GM18867 (cell line): ENCODE data around the gene NOTCH2.
"Not testable (repeated sequence)": the region's sequence is repeated elsewhere in the genome, so short reads cannot be mapped to it uniquely, and the experiment has no call there.

Experiments
- ATAC-seq: cut with Tn5 transposase; IDR thresholded peaks from one replicate; pipeline ENCODE4 v1.9.1; 2021; ENCODE audit warnings: mild to moderate bottlenecking, moderate library complexity; ENCODE audit not compliant: unreplicated experiment

NOTCH2 gene

GRCh38 chr1:120069067-120069919 is at the start of gene NOTCH2:
TSS of gene NOTCH2 (minus strand) at chr1:120069662. CDS start at chr1:120069406, 256 bp downstream.
- not testable (repeated sequence) for ATAC-seq

- ATAC-seq: peak; percentile 56
Measured at GRCh38 chr1:120117371-120118177, 48.1 kb upstream of the NOTCH2 start.

- not testable (repeated sequence) for ATAC-seq
Measured at GRCh38 chr1:120116094-120116493, 46.6 kb upstream of the NOTCH2 start.

GRCh38 chr1:120113134-120113533 is 43.7 kb upstream of the NOTCH2 start:
- not testable (repeated sequence) for ATAC-seq

GRCh38 chr1:120112212-120112611 is 42.8 kb upstream of the NOTCH2 start:
- not testable (repeated sequence) for ATAC-seq

GRCh38 chr1:120111771-120112170 is 42.3 kb upstream of the NOTCH2 start:
- ATAC-seq: not testable (repeated sequence)

- not testable (repeated sequence) for ATAC-seq
Measured at GRCh38 chr1:120111008-120111407, 41.5 kb upstream of the NOTCH2 start.

GRCh38 chr1:120109656-120110055 is 40.2 kb upstream of the NOTCH2 start:
- ATAC-seq: not testable (repeated sequence)

GRCh38 chr1:120109180-120109579 is 39.7 kb upstream of the NOTCH2 start:
- ATAC-seq: peak; percentile 55

GRCh38 chr1:120105288-120105687 is 35.8 kb upstream of the NOTCH2 start:
- not testable (repeated sequence) for ATAC-seq

GRCh38 chr1:120103768-120104167 is 34.3 kb upstream of the NOTCH2 start:
- ATAC-seq: not testable (repeated sequence)

GRCh38 chr1:120101593-120101992 is 32.1 kb upstream of the NOTCH2 start:
- not testable (repeated sequence) for ATAC-seq

- not testable (repeated sequence) for ATAC-seq
Measured at GRCh38 chr1:120100590-120100989, 31.1 kb upstream of the NOTCH2 start.

GRCh38 chr1:120098986-120099759 is 29.7 kb upstream of the NOTCH2 start:
- ATAC-seq: not testable (repeated sequence)

GRCh38 chr1:120096981-120097545 is 27.6 kb upstream of the NOTCH2 start:
- not testable (repeated sequence) for ATAC-seq

GRCh38 chr1:120093548-120094181 is 24.2 kb upstream of the NOTCH2 start:
- peak; percentile 45 for ATAC-seq

- ATAC-seq: not testable (repeated sequence)
Measured at GRCh38 chr1:120092232-120093218, 23.1 kb upstream of the NOTCH2 start.

GRCh38 chr1:120090830-120091229 is 21.4 kb upstream of the NOTCH2 start:
- not testable (repeated sequence) for ATAC-seq

- ATAC-seq: not testable (repeated sequence)
Measured at GRCh38 chr1:120087959-120088358, 18.5 kb upstream of the NOTCH2 start.
